ENCODE results near the gene ARHGAP28.

Gene ARHGAP28

DNA sequence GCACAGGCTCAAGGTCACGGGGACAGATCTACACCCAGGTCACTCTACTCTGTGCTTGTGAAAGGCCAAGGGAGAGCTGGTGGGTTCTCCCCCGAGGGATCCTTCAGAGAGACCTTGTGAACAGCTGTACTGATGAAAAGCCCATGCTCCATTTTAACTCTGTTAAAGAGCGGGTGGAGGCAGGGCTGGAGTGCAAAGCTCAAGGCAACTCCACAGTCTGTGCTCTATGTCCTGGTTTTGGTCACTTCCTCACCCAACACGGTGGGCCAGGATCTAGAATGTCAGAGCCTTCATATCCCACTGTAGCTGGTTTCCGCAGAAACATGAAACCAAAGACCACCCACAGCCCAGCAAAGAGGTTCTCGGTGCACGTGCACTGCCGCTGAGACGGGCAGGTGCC is 210.9 kb downstream of the ARHGAP28 start:
- no peak for DNase-seq

DNA sequence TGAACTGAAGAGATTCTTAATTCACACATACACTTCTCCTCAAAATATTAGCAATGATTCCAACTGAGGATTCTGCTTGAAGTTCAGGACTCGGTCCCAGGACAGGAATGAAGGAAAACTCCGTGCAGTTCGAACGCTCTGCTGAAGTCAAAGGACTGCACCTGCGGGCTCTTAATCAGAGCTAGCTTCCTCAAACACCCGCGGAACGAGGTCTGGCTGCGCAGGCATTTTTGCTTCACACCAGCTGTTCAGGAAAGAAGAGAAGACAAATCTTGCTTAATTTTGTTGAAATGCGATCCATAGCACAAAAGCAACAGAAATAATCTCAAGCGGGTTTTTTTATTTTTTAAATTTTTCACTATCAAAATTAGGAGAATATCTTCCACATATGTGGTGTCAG is 212.5 kb downstream of the ARHGAP28 start:
- DNase-seq, result peak; percentile 2

- DNase-seq, result no peak
These were observed 213.2 kb downstream of the ARHGAP28 start for GRCh38 chr18:6942742-6943141.

GRCh38 chr18:6943143-6943542 is 213.6 kb downstream of the ARHGAP28 start:
- no peak for DNase-seq

DNA sequence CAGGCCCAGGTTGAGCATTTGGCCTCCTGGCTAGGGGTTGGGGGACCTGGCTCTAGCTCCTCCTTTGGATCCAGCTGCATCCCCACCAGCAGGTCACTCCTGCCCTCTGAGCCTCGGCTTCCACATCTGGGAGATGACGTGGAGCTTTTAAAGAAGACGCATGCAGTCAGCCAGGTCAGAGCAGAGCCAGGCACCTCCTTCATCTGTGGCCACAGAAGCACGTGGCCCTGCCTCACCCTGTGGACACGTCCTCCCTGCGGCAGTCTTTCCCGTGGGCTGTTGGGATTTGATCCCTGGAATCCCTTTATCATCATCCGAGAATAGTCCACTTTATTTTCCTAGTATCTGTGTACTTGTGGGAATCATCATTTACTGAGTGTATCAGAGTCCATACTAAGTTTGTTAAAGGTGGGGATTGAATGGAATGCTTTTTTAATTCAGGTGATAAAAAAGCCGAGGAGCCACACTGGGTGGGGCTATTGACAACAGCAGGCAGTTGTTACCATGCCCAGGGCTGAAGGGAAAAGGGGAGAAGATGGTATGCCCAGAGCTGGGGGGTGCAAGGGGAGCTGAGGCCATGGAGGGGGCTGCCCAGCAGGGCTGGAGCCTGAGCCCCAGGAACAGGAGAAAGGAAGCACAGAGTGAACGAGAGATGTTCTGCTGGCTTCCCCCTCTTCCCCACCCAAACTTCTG is 218.0 kb downstream of the ARHGAP28 start:
- DNase-seq, result no peak

DNA sequence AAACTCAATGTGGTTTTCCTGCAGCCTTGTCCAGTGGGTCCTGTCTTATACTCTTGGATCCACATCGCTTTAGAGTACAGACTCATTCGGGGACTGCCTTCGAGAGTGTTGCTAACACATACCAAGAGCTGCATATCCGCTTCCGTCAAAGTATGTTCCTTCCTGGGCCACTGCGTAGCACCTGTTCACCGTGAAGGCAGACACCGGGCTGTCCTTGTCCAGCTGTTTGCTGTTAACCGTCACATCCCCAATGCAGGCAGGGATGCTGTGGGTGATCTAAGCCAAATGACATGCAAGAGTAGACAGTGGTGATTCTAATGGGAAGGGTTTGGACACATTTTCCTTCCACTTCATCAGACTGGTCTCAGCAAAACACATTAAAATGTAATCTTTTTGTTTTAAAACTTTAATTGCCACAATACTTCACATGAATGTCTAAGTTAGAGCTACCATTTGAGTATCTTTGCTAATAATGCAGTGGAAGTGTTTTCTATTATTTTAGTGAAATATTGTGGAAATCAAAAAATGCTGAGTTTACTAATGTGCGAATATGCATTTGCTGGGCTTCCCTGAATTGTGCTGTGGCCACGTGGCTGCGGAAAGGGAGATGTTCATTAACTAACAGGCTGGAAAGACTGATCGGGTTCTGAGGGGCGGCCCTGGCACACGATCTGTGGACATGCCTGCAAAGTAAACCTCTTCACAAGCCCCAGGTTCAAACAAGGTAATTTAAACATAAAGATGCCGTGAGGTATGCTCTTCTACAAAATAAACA is 219.0 kb downstream of the ARHGAP28 start:
- no peak for DNase-seq

GRCh38 chr18:6949800-6950586 is 220.5 kb downstream of the ARHGAP28 start:
- no peak for DNase-seq

DNA sequence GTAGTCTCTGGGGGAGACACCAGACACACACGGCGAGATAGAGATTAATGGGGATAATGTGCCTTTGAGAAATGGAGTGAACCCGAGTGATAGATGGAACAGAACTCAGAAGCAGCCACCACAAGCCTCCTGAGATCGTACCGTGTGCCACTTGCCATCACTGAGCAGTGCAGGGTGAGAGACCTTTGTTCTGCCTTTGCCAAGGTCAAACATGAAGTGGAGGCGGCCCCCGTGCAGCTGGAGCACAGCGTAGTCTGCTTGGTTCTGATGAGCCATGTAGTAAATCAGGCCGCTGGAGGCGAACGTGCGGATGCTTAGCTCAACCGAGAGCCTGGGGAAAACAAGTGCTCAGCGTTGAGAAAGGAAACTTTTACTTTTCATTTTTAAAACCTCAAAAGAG is 221.1 kb downstream of the ARHGAP28 start:
- DNase-seq, result no peak

DNA sequence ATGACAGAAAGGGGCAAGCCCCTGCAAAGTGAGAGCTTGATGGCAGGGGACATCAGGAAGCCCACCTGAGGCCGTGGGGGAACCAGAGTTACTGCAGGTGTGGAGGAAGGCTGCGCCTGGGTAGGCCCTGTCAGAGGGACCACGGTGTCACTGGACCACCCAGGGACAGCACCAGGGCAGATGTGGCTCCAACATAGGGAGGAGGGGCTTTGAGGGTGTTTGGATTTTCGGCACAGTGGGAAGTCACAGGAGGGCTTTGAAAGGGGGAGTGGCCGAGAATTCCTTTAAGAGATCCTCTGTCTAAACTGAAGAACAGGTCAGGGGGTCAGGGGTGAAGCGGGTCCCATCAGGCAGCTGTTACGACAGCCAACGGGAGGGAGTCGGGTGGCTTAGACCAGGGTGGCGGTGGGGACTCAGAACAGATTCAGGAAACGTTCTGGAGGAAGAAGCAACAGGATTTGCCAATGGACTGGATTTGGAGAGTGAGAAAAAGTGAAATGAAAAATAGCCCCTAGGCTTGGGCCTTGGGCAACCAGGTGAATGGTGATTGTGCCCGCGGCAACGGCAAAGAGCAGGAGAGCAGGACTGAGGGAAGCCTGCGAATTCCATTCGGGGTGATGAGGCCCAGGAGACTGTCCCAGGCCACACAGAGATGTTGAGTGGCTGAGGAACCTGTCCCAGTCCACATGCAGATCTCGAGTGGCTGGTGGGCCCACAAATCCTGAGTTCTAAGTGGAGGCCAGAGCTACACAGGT is 222.0 kb downstream of the ARHGAP28 start:
- DNase-seq, result no peak

DNA sequence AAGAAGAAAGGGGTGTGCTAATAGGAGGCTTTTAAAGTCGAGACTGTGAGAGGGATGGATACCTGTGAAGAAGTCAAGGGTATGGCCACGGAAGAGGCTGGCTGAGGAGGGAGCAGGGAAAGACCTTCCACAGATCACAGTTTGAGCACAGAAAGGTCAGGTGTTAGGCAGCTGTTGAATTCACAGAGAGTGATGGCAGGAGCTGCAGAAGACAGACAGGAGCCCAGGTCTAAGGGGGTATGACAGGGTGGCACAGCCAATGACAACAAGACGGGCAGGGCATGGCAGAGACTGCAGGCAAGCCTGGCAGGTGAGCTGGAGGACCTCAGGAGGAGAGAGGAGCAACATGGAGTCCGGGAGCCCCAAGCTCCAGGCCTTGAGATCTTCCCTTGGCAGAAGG is 225.0 kb downstream of the ARHGAP28 start:
- DNase-seq, result no peak

GRCh38 chr18:6955304-6955703 is 225.8 kb downstream of the ARHGAP28 start:
- DNase-seq, result no peak

DNA sequence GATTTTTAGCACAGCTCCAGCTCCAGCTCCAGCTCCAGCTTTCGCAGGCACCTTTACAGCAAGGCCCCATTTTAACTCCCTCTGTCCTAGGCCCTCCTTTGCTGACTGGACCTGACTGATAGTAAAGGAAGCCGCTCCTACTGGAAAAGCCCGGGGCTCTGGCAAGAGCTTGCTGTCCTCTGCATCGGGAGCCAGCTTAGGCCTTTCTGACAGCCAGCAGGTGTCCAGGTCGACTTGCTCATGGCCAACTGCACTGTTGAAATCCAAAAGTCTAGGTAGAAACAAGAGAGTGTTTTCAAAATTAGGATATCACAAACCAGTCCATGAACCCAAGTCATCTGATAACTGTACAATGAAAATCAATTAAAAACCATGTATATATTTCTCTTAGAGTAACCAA is 227.0 kb downstream of the ARHGAP28 start:
- no peak for DNase-seq

- DNase-seq, result no peak
These were observed 227.5 kb downstream of the ARHGAP28 start for GRCh38 chr18:6956999-6957398.

GRCh38 chr18:6959110-6959509 is 229.6 kb downstream of the ARHGAP28 start:
- no peak for DNase-seq

GRCh38 chr18:6960124-6960523 is 230.6 kb downstream of the ARHGAP28 start:
- DNase-seq, result no peak

DNA sequence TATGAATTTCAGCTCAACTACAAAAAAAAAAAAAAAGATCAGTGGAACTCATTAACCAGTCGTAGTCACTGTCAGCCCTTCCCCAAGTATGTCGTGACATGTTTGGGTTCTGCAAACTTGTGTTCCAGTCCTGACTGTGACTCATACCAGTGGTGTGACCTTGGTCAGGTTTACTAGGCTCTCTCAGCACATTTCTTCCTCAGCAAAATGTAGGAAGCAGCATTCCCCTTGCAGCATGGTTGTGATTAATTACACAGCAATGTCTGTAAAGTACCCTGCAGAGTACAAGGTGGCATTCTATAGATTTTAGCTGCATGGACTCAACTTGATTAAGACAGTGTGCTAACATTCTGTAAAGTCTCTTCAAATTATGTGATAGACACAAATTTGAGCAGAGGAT is 231.1 kb downstream of the ARHGAP28 start:
- DNase-seq, result no peak

GRCh38 chr18:6961331-6961730 is 231.8 kb downstream of the ARHGAP28 start:
- DNase-seq, result no peak

DNA sequence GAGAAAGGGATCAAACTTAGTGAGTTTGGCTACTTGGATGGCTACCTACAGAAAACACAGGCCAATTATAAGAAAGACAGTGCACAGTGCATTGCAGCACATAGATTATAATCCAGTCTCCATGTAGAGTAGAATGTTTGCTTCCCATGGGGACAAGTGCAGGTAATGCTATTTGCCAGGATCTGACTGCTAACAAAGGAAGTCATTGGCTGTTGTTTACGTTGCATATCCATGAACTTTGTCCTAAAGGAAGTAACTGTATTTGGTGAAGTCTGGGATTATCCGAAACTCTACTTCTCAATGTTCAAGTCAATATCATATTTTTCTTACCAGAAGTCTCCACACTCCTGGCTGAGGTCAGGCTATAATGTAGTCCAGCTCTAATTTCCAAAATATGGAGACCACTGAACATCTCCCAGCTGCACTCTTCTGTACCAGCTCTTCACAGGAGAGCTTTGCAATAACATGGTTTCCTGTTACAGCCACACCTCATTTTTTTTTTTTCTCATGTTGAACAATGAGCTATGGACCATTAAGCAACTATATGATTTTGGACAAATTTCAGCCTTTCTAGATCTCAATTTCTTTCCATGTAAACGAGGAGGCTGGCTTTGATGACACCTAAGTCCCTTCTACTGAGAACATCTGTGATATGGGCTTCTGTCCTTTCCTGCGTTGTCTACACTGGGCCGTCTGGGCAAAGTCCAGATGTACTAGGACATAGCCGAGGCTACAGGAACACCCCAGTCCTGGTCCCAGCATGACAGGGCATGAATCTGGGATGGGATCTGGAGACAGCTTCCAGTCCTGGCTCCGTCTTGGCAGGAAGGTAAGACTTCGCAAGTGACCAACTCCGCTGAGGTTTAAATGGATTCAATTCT is 233.3 kb downstream of the ARHGAP28 start:
- no peak for DNase-seq

- DNase-seq, result no peak
These were observed 234.1 kb downstream of the ARHGAP28 start for GRCh38 chr18:6963452-6964097.
